Motor neuron (in vitro differentiated cells): ENCODE results near the gene PSG4. TPM values are rescaled to one million over a fixed set of nuclear protein-coding genes. Genes with fewer than 3 reads are reported as not detected.
A peak's percentile ranks its signal among the peaks of the same experiment; 100 is the strongest.
"Not testable (repeated sequence)": the region's sequence is repeated elsewhere in the genome, so short reads cannot be mapped to it uniquely, and the experiment has no call there.

Experiments used
- ATAC-seq, 8 experiments: fragments of 200-7000 bp; cut with Tn5 transposase; replicated peaks in 6 of 8; 2 replicates each; pipeline ENCODE4 v1.8.0; 2021; ENCODE audit warnings: mild to moderate bottlenecking in 8 of 8, moderate library complexity in 8 of 8
- H3K27ac ChIP-seq, 2 donors: fragments of 250-450 bp; sonication (Bioruptor Pico); 2 replicates each; pipeline ENCODE4 v1.9.0; 2021; ENCODE audit warnings: antibody characterized with exemption in 2 of 2, mild to moderate bottlenecking in 2 of 2, moderate library complexity in 1 of 2
- H3K4me1 ChIP-seq, 2 donors: fragments of 250-450 bp; sonication (Bioruptor Pico); replicated peaks in 1 of 2; 2 replicates each; pipeline ENCODE4 v1.6.1; 2021; ENCODE audit warnings: antibody characterized with exemption in 2 of 2, mild to moderate bottlenecking in 2 of 2, moderate library complexity in 1 of 2
- H3K4me3 ChIP-seq, 5 donors: fragments of 250-450 bp; sonication (Bioruptor Pico); 2 replicates each; pipeline ENCODE4 v1.9.0; 2021; ENCODE audit warnings: antibody characterized with exemption in 5 of 5, mild to moderate bottlenecking in 5 of 5, moderate library complexity in 4 of 5
- WGBS, 10 experiments: fragments of 450-650 bp; shearing (Covaris generic); methylation state at CpG; one replicate each; pipeline ENCODE4 v1.0.0; 2022; 5-methylcytosine and 5-hydroxymethylcytosine counted together
- in situ Hi-C, 9 experiments: fragments of 400-800 bp; cut with MboI; loops; one replicate each; pipeline ENCODE4 v1.15.0; 2021; ENCODE audit warnings: low sequenced_read_pairs in 9 of 9, low pct_unique_long_range_greater_than_20kb in 2 of 9; ENCODE audit not compliant: unreplicated experiment in 9 of 9
- total RNA-seq, 8 experiments: library from RNA; unstranded; fragments of 300-600 nt; gene quantifications; 2 replicates each; pipeline versions ENCODE4 v1.2.3 to v1.2.4, GENCODE V29; 2022

PSG4 gene
- 1 to 10 TPM in 2 of 8 experiments, under 1 TPM in 2, not detected in 4; 0.21 to 2.2 (median 0.79) TPM for total RNA-seq

DNA sequence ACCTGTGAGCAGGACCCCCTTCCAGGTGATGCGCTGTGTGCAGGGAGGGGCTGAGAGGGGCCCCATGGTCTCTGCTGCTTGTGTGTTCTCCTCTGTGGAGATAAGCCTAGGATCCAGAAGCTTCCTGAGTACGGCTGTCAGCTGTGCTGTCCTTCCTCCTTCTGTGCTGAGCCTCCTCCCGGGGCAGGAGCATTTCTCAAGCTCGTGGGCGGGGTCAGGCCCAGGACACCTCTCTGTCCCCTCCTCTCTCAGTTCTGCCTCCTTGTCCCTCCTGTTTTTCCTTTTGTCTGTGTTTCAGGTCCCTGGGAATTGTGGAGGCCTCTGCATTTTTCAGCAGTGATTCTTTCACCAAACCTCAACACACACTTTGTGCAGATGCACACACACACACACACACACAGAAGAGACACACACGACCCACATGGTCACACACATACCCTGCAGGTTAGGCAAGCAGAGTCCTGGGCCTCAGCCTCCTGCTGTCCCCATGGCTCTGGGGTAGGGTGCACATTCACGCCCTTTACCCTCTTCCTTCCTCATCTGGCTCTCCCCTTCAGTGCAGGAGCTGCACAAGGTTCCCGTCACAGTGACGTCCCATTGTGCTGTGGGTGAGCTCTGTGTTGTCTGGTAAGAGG is at the start of gene PSG4:
Gene PSG4, minus strand, starts transcription at position 168 of the 635 bp plus-strand sequence. Its CDS starts 102 bp downstream, at position 66.
- not testable (repeated sequence) for ATAC-seq

DNA sequence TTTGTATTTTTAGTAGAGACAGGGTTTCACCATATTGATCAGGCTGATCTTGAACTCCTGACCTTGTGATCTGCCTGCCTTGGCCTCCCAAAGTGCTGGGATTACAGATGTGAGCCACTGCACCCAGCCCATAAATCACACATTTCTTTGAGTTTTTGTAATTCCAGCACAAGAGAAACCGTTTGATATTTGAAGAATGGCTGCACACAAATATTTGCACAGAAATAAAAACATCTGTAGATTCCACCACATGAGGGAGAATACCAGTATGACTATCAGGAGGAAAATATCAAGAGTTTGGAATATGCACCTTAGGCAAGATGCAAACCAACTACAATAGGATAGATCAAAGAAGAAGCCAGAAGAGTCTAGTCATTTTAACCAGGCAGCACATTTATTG is 46.0 kb upstream of the PSG4 start:
- WGBS, 10 experiments: 0 to 33% methylated on average over 1 of the region's 1 CpG; no CpG with 5 or more reads in 8 of the 10 experiments
- H3K4me1 ChIP-seq, H3K4me3 ChIP-seq, in situ Hi-C loops, ATAC-seq, H3K27ac ChIP-seq: not testable (repeated sequence)

More for the DNA sequence above, at the start of gene PSG4:
- H3K4me3 ChIP-seq, H3K27ac ChIP-seq, in situ Hi-C loops, H3K4me1 ChIP-seq: not testable (repeated sequence)
- WGBS, 10 experiments: 12 to 100% (median 60%) methylated on average over 1 to 6 of the region's 9 CpGs; no CpG with 5 or more reads in 7 of the 10 experiments

DNA sequence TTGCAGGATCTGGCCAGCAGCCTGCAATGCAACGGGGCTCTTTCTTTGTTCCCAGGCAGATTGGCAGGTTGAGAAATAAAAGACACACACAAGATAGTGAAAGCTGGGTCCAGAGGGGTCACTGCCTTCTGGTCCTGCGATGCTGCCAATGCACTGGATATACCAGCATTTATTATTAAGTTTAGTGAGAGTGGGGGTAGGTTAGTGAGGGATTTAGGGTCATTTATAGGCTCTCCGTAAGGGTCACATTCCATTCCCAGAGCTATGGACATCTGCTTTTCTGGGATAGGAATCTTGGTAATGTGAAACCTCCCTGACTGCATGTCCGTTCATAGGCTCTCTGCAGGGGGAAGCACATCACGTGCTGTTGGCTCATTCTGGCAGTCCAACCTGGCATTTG is 44.9 kb upstream of the PSG4 start:
- 29 to 100% methylated on average over 1 of the region's 5 CpGs; no CpG with 5 or more reads in 8 of the 10 experiments for WGBS, 10 experiments
- in situ Hi-C loops: not testable (repeated sequence)

DNA sequence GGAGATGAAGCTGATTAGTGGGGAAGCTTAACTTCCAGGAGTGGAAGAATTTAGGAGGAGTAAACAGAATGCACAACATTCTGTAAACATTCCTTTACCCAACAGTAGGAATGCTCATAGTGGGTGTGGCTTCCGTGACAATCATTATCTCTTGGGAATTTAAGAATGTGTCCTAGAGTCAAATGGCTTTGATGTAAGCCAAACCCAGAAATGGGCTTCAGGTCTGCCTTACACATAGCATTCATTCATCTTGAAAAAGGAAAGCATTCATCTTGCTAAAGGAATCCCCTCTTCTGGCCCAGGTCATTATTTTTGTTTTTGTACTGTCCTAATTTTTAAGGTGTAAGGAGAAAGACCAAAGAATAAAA is 43.2 kb upstream of the PSG4 start:
- in situ Hi-C loops: loop anchor here in 1 of 9 experiments (25.0 kb wide), 1 partner anchor 164 kb away; the partner anchor contains the start of gene TEX101
- not testable (repeated sequence) for H3K4me3 ChIP-seq, H3K27ac ChIP-seq, ATAC-seq, H3K4me1 ChIP-seq
- 14 to 33% methylated on average over 1 of the region's 1 CpG; no CpG with 5 or more reads in 8 of the 10 experiments for WGBS, 10 experiments

More for the DNA sequence above, 44.9 kb upstream of the PSG4 start:
- H3K27ac ChIP-seq, ATAC-seq, H3K4me3 ChIP-seq, H3K4me1 ChIP-seq: not testable (repeated sequence)

DNA sequence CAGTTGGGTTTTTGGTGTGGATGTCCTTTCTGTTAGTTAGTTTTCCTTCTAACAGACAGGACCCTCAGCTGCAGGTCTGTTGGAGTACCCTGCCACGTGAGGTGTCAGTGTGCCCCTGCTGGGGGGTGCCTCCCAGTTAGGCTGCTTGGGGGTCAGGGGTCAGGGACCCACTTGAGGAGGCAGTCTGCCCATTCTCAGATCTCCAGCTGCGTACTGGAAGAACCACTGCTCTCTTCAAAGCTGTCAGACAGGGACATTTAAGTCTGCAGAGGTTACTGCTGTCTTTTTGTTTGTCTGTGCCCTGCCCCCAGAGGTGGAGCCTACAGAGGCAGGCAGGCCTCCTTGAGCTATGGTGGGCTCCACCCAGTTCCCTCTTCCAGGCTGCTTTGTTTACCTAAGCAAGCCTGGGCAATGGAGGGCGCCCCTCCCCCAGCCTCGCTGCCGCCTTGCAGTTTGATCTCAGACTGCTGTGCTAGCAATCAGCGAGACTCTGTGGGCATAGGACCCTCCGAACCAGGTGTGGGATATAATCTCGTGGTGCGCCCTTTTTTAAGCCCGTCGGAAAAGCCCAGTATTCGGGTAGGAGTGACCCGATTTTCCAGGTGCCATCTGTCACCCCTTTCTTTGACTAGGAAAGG is 41.9 kb upstream of the PSG4 start:
- not testable (repeated sequence) for H3K4me1 ChIP-seq, ATAC-seq, H3K4me3 ChIP-seq, H3K27ac ChIP-seq
- in situ Hi-C loops: loop anchor here in 1 of 9 experiments (25.0 kb wide), 1 partner anchor 165 kb away; the partner anchor contains the start of gene TEX101
- WGBS, 10 experiments: 70 to 80% methylated on average over 2 to 4 of the region's 13 CpGs; no CpG with 5 or more reads in 8 of the 10 experiments

DNA sequence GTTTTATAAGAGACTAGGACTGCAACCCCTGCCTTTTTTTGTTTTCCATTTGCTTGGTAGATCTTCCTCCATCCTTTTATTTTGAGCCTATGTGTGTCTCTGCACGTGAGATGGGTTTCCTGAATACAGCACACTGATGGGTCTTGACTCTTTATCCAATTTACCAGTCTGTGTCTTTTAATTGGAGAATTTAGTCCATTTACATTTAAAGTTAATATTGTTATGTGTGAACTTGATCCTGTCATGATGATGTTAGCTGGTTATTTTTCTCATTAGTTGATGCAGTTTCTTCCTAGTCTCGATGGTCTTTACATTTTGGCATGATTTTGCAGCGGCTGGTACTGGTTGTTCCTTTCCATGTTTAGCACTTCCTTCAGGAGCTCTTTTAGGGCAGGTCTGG is 40.4 kb upstream of the PSG4 start:
- no CpG with 5 or more reads among the region's 3 CpGs for WGBS, 10 experiments
- H3K4me1 ChIP-seq, H3K4me3 ChIP-seq, H3K27ac ChIP-seq, ATAC-seq: not testable (repeated sequence)
- in situ Hi-C loops: loop anchor here in 1 of 9 experiments (25.0 kb wide), 1 partner anchor 166 kb away; the partner anchor contains the start of gene TEX101

DNA sequence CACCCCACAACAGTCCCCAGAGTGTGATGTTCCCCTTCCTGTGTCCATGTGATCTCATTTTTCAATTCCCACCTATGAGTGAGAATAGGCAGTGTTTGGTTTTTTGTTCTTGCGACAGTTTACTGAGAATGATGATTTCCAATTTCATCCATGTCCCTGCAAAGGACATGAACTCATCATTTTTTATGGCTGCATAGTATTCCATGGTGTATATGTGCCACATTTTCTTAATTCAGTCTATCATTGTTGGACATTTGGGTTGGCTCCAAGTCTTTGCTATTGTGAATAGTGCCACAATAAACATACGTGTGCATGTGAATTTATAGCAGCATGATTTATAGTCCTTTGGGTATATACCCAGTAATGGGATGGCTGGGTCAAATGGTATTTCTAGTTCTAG is 36.8 kb upstream of the PSG4 start:
- not testable (repeated sequence) for H3K27ac ChIP-seq, H3K4me1 ChIP-seq, H3K4me3 ChIP-seq, ATAC-seq
- 0 to 80% methylated on average over 1 of the region's 2 CpGs; no CpG with 5 or more reads in 8 of the 10 experiments for WGBS, 10 experiments
- in situ Hi-C loops: loop anchor here in 1 of 9 experiments (25.0 kb wide), 1 partner anchor 170 kb away; the partner anchor contains the start of gene TEX101

DNA sequence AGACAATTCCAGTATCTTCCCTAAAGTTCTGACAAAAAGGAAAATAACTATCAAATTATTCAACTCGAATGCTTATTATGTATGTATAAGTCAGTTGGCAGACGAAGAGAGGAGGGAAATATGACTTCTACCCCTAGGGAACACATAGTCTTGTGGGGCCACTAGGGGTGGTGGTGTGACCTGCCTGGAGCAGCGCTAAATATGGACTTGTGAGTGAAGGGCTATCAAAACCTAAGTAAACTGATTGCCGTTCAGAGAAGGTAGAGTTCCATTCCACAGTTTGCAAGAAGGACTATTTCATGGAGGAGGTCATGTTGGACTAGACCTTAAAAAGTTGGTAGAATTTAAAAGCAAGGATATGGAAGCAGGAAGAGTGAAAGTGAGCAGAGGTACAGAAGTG is 32.8 kb upstream of the PSG4 start:
- H3K27ac ChIP-seq, H3K4me3 ChIP-seq, ATAC-seq, H3K4me1 ChIP-seq: not testable (repeated sequence)
- 28 to 60% methylated on average over 1 to 3 of the region's 4 CpGs; no CpG with 5 or more reads in 8 of the 10 experiments for WGBS, 10 experiments
- in situ Hi-C loops: loop anchor here in 1 of 9 experiments (25.0 kb wide), 1 partner anchor 174 kb away; the partner anchor contains the start of gene TEX101

DNA sequence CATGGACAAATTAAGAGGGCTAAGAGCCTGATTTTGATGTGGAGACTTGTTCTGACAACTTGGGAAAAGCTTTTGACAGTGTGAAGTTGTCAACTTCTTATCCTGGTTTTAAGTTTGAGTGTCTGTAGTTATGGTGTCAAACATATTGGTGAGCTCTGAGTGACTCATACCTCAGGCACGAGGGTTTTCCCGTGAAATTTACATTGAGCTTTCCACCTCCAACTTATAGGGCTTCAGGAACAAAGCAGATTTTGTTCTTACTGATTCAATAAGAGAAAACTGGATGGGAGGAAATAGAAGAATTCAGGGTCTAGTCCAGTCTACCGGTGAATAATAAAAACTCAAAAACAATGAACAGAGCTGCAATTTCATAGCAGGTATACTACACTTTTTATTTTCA is 30.2 kb upstream of the PSG4 start:
- H3K4me1 ChIP-seq, H3K27ac ChIP-seq, ATAC-seq, H3K4me3 ChIP-seq: not testable (repeated sequence)
- in situ Hi-C loops: loop anchor here in 1 of 9 experiments (25.0 kb wide), 1 partner anchor 177 kb away; the partner anchor contains the start of gene TEX101
- WGBS, 10 experiments: 0 to 100% (median 61%) methylated on average over 1 to 3 of the region's 3 CpGs; no CpG with 5 or more reads in 4 of the 10 experiments

DNA sequence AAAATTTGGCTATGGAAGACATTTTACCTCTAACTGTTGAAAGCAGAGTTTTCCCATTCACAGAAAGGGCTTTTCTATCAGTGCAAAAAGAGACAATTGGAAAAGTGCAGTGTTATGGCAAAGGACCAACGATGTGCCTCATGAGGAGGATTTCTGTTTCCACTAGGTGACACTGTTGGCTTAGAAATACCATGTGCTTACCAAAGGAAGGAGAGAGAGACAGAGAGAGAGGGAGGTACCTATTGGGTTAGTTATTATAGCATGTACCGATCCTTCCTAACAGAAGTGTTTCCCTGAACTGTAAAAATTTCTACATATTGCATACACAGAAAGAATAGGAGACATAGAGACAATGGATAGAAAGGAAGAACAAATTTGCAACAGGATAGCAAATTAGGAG is 23.9 kb upstream of the PSG4 start:
- H3K4me3 ChIP-seq: no peak overlapping the region
- in situ Hi-C loops: loop anchor here in 1 of 9 experiments (25.0 kb wide), 1 partner anchor 183 kb away; the partner anchor contains the start of gene TEX101
- ATAC-seq: peak in 2 of 8 experiments; percentile 88 to 90

DNA sequence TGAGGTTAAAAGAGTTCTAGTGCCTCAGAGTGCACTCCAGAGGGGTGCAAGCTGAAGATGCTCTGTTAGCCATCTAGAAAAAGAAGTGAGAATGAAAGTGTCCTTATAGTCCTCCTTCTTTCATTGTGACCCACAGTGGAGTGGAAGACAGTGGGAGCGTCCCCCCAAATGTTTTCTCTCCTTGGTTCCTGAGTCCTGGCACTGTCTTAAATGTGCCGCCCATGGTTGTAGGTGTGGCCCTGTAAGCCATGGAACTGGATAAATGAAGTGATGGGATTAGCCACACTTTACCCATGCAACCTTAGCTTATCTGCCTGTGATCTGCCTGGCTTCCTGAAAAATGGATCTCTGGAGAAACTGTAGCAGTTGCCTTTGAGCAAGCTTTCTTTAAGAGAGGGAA is 23.3 kb upstream of the PSG4 start:
- not testable (repeated sequence) for ATAC-seq

More for the DNA sequence above, 23.9 kb upstream of the PSG4 start:
- Histone ChIP-seq H3K27ac (no peak overlapping the region), H3K4me1 (no peaks in the 10 kb centered on the region)
- 13 to 100% (median 51%) methylated on average over 1 to 2 of the region's 2 CpGs; no CpG with 5 or more reads in 4 of the 10 experiments for WGBS, 10 experiments

DNA sequence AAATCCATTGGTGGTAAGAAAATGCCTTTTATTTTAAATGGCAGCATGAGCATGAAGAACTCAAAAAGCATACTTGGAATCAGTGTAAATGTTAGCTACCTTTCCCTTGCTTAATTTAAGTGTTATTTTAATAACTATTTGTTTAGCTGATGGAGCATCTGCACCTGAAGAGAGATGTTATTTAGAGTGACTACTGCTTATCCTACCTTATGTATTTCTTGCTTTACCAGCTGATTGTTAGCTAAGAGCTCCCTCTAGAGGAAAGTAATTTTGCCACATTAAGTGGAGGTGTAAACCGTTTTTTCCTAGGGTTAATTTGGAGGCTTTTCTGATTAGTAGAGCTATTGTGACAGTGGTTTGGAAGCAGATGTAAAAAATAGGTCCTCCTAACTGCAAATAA is 21.5 kb upstream of the PSG4 start:
- H3K4me3 ChIP-seq, ATAC-seq, H3K27ac ChIP-seq, H3K4me1 ChIP-seq: not testable (repeated sequence)
- in situ Hi-C loops: loop anchor here in 1 of 9 experiments (25.0 kb wide), 1 partner anchor 185 kb away; the partner anchor contains the start of gene TEX101
- no CpG with 5 or more reads among the region's 1 CpG for WGBS, 10 experiments

More for the DNA sequence above, 23.3 kb upstream of the PSG4 start:
- WGBS, 10 experiments: 0 to 67% (median 32%) methylated on average over 1 to 2 of the region's 2 CpGs; no CpG with 5 or more reads in 6 of the 10 experiments
- not testable (repeated sequence) for H3K4me1 ChIP-seq, H3K4me3 ChIP-seq, H3K27ac ChIP-seq
- in situ Hi-C loops: loop anchor here in 1 of 9 experiments (25.0 kb wide), 1 partner anchor 184 kb away; the partner anchor contains the start of gene TEX101

DNA sequence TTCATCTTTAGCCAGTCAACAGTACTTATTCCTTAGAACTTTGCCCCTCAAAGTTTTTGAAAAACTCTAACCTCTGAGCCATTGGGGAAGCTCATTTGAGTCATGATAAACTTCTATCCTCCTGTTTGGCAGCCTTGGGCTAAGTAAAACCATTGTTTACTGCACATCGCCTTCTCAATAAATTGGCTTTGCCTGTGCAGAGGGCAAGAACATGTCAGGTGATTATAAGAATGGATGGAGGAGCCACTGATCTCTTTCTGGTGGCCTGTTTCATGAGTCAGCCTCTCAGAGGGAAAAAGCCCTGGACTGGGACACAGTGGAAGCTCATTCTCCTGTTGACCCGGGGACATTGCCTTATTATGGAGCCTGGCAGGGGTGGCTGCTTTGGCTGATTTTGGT is 19.4 kb upstream of the PSG4 start:
- no peak overlapping the region for H3K27ac ChIP-seq
- H3K4me3 ChIP-seq: no peak overlapping the region
- in situ Hi-C loops: loop anchor here in 1 of 9 experiments (25.0 kb wide), 1 partner anchor 187 kb away; the partner anchor contains the start of gene TEX101
- WGBS, 10 experiments: 39 to 80% (median 53%) methylated on average over 1 to 2 of the region's 2 CpGs; no CpG with 5 or more reads in 7 of the 10 experiments
- no peaks in the 10 kb centered on the region for H3K4me1 ChIP-seq
- ATAC-seq: no peak
